ENCODE data around the gene TTC28.

DNA sequence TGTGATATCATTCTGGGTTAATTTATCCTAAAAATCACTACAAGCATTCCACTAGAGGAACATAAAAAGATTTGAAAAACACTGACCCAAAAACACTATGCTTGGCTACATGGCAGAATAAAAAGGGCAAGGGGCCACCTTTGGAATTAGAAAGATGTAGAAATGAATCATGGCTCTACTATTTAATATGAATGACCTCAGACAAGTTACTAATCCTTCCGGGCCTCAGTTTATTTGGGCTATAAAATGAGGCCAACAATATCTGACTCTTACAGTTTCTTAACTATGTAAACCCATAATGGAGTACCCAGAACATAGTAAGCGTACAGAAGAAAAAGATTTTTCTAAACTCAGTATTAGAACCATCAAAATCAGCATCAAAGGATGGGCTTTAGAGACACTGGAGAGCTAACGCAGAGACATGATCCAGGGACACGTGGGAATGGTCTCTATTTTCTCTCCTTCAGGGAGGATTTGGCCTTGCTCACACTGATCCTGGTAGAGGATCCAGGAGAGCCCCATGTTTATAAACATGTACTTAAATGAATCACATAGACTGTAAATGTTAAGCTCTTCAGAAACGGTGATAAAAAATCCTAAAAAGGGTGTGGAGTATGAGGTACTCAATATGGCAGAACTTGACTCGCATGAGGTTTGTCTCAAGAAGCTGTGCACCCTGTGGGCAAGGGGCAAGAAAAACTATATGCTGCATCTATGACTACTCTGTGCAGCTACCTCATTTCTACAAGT lies 472.2 kb downstream of the TTC28 start:
- TF ChIP-seq CTCF (IDR thresholded peaks at IDR 0.05; ENCODE audit: insufficient read depth, low read length, poor library complexity, severe bottlenecking) (no peak), EZH2phosphoT487 (conservative IDR thresholded peaks at IDR 0.05; ENCODE audit: low read length) (no peak)

Data from SU-DHL-6 (cell line).